GM19328 (cell line): ENCODE measurements around the gene CAPS.

ENCODE experiments used
- ATAC-seq: cut with Tn5 transposase; IDR thresholded peaks from one replicate; pipeline ENCODE4 v1.9.1; 2021; ENCODE audit warnings: mild to moderate bottlenecking, moderate library complexity; ENCODE audit not compliant: unreplicated experiment

CAPS gene

GRCh38 chr19:5908773-5909442 lies 5.1 kb upstream of the CAPS start:
- no peak for ATAC-seq

DNA sequence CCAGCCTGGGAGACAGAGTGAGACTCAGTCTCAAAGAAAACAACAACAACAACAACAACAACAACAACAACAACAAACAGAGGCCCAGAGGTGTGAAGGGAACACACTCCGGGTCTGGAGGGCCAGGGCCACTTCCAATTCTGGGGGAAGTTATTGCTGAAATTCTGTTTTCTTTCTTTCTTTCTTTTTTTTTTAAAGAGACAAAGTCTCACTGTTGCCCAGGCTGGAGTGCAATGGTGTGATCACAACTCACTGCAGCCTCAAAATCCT lies 3.5 kb upstream of the CAPS start:
- ATAC-seq = no peak

GRCh38 chr19:5911366-5911765 lies 2.7 kb upstream of the CAPS start:
- no peak for ATAC-seq

DNA sequence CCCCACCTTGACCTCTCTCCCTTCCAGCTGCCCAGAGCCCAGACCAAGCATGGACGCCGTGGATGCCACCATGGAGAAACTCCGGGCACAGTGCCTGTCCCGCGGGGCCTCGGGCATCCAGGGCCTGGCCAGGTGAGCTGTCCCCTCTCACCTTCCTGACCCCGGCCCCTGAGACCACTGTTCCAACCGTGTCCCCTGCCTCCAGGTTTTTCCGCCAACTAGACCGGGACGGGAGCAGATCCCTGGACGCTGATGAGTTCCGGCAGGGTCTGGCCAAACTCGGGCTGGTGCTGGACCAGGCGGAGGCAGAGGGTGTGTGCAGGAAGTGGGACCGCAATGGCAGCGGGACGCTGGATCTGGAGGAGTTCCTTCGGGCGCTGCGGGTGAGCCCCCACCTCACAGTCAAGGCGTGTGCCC lies 312 bp downstream of the CAPS start:
- no peak for ATAC-seq

GRCh38 chr19:5914946-5915781 lies 1.1 kb downstream of the CAPS start:
- no peak for ATAC-seq

DNA sequence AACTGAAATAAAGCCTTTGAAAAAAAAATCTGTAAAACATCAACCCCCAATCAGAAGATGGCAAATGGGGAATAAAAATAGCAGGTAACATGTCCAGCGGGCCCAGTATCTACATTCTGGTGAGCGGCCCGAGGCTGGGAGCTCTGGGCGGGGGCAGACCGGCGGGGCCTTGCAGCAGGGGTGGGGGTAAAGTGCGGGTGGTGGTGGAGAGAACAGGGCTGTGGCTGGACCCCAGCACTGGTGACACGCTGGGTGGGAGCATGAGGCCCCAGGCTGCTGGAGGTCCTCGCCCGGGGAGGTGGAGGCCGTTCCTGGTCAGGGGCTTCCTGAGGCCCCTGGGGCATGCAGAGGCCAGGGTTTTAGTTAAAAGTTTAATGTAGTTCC lies 1.7 kb downstream of the CAPS start:
- ATAC-seq = no peak

DNA sequence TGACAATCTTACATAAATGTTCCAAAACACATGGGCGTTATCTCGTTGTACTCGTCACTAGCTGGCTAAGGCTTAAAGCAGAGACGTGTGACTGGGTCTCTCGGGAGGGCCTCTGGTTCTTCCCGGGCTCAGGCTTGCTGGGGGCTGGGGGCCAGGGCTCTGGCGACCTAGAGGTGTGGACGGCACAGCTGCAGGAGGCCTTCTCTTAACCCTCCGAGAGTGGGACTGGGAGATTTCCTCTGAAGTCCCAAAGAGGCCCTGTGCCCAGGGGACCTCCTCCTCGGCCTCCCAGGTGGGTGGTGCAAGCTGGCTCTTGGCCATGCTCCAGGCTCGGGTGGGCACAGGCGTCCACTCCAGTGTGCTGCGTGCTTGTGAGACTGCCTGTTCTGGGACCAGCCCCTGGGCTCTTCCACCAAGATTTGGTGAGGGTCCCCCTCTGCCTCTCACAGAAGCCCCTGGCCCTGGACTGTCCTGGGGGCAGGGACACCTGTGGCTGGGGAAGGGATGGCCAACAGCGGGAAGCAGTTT lies 2.2 kb downstream of the CAPS start:
- ATAC-seq = no peak

DNA sequence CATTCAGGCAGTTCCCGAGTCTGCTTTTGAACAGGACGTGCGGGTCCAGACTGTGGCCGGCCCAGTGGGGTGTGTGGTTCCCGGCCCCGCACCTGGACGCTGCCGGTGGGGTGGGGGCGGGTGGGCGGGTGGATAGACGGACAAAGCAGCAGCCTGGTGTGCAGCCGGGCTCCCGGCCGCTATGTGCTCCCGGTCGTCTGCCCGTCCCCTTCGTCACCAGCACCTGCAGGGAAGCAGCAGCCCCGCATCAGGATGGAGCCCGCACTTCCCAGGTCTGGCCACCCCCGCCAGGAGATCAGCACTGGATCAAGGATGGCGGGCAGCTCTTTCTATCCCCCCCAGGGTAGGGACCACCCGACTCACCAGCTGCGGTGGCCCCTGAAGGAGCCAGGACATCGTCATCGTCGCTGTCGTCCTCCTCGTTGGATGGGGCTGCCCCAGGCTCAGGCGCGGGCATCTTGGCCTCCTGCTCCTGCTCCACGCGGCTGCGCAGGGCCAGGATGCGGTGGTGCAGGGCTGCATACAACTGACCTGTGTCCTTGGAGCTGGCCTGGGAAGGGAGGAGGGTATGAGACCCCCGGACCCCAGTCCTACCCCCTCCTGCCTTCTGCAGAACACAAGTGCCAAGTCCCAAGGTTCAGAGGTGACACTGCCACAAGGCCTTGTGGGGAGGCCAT lies 3.5 kb downstream of the CAPS start:
- no peak for ATAC-seq

GRCh38 chr19:5918463-5919079 lies 4.5 kb downstream of the CAPS start:
- ATAC-seq = no peak

- ATAC-seq = no peak
Measured at GRCh38 chr19:5921516-5922160, 7.6 kb downstream of the CAPS start.

- ATAC-seq = no peak
Measured at GRCh38 chr19:5922161-5922545, 8.1 kb downstream of the CAPS start.

GRCh38 chr19:5923356-5923755 lies 9.3 kb downstream of the CAPS start:
- no peak for ATAC-seq

DNA sequence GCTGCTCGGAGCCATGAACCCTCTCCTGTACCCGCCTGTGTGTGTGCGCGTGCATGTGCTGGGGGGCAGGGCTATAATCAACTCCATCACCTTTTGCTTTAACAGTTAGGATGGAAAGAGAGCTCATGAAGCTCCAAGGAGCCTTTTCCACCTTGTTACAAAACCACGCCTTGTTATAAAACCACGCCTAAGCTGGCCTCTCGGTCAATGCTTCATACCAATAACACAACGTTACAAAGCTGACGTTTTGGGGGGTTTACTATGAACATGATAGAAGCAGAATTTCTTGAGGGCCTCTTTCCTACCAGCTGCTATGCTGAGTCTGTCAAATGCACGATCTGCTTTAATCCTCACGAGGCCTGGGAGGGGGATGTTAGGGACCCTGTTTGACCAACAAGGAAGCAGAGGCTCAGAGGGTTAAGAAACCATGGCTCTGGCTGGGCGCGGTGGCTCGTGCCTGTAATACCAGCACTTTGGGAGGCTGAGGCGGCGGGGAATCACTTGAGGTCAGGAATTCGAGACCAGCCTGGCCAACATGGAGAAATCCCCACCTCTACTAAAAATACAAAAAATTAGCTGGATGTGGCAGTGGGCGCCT lies 11.9 kb downstream of the CAPS start:
- no peak for ATAC-seq

DNA sequence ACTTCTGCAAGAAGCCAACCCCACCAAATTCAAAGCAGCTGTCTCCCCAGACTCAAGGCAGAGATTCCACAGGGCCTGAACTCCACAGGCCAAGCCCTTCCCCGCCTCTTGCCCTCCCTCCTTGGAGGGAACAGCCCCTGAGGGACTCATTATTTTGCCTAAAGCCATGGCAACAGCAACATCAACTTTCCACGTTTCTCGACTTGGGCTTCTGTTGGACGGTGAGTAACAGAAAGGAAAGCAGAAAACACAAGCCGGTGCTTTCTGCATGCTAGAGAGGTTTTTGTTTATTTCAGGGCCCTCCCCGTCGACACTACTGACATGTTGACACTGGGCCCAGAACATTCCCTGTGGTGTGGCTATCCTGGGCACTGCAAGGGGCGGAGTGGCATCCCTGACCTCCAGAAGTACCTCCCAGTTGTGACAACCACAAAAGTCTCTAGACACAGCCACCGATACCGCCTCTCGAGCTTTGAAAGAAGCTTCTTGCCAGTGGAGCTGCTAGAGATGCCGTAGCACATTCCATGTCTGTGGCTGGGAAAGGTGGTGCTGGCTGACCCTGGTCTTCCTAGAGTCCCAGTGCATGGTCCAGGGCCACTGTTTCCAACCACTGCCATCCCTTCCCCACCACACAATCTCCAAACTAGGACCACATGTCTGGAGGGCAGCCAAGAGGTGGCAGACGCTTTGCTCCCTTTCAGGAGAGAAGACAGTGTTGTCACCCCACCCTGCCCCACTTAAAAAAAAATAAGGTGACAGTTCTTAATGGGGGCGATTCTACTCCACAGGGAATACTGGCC lies 12.8 kb downstream of the CAPS start:
- ATAC-seq = no peak

GRCh38 chr19:5927441-5927821 lies 13.4 kb downstream of the CAPS start:
- ATAC-seq = no peak

DNA sequence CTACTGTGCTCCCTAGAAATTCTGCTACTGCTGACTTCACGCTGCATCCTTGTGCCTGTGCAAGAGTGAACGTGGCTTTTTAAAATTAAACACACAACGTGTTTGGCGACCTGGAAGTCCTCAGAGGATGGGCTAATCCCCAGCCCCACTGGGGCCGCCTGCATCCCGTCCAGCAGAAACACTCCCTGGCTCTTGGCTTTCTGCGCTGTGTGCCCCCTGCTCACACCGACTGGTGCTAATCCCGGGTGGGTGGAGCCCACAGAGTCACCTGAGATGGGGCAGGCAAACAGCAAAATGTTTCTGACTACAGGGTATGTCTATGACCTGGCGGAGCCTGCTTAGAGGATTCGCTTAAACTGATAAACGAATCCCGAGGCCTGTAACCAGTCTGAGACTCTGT lies 15.1 kb downstream of the CAPS start:
- no peak for ATAC-seq

GRCh38 chr19:5929625-5930024 lies 15.6 kb downstream of the CAPS start:
- no peak for ATAC-seq

DNA sequence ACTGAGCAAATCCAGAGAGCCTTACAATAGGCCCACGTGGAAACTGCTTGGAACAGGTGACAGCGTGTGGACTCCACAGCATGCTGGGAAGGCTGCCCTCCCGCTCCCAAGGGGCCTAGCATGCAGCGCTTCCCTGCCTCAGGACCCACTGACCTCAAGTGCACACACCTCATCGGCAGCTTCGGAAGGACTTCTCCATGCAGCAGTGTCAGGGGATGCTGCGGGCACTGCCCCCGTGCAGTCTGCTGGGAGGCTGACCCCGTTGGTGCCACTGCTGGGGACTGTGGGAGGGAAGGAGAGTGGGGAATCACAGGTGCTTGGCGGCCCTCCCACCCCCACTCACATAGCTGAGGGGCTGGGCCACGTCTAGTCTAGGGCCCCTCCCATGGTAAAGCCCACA lies 17.2 kb downstream of the CAPS start:
- ATAC-seq = no peak

DNA sequence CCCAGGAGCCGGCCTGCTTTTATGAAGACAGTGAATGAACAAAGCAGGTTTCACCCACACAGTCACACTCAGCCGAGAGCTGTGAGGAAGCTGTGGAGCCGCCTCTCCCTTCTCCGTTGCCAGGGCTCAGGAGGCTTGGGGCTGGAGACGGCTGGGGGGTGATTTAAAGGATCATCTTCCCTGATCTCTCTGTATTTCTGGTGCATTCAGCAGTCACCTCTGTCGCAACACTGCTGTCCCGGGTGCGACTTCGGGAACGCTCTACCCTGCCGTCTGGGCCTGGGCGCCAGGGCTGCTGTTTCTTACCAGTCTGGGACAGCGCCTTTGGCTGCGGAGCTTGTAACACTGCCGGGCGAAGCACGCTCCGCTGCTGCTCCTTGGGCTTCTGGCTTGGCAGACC lies 18.1 kb downstream of the CAPS start:
- no peak for ATAC-seq
